CD4-positive, alpha-beta memory T cell (primary cell): ENCODE measurements around the gene ACVR1B. TPM values are rescaled to one million over a fixed set of nuclear protein-coding genes. Genes with fewer than 3 reads are reported as not detected.

Experiments used
- CTCF ChIA-PET: fragments of 350-600 bp; sonication (Branson Sonifier 250); formaldehyde crosslinking; loops from one replicate; lab custom pipeline; 2021; ENCODE audit warnings: inconsistent platforms; ENCODE audit not compliant: partially characterized antibody; lab: Charles Lee
- POLR2A ChIA-PET: fragments of 350-600 bp; sonication (Branson Sonifier 250); formaldehyde crosslinking; loops from one replicate; lab custom pipeline; 2021; ENCODE audit not compliant: partially characterized antibody; lab: Charles Lee
- DNase-seq, 5 donors: peaks; one replicate each; pipeline versions ENCODE4 v3.0.0 to v3.0.0-alpha.2; 2020 to 2022; ENCODE audit warnings: mixed read lengths in 1 of 5
- H3K27ac ChIP-seq: one replicate; pipeline ENCODE4 v1.7.0; 2013; ENCODE audit warnings: low read depth, low read length
- H3K27me3 ChIP-seq: 2 replicates; pipeline ENCODE4 v1.7.0; 2013; ENCODE audit warnings: mild to moderate bottlenecking, low read length, moderate library complexity; ENCODE audit not compliant: insufficient read depth
- H3K36me3 ChIP-seq: 2 replicates; pipeline ENCODE4 v1.7.0; 2013; ENCODE audit warnings: mild to moderate bottlenecking, low read length, moderate library complexity; ENCODE audit not compliant: insufficient read depth
- H3K4me1 ChIP-seq: 2 replicates; pipeline ENCODE4 v1.7.0; 2013; ENCODE audit warnings: mild to moderate bottlenecking, low read length, moderate library complexity; ENCODE audit not compliant: insufficient read depth
- H3K4me3 ChIP-seq, 2 donors: one replicate each; pipeline ENCODE4 v1.7.0; 2013; ENCODE audit warnings: low read length in 2 of 2, mild to moderate bottlenecking in 1 of 2
- H3K9me3 ChIP-seq, 2 donors: one replicate each; pipeline ENCODE4 v1.7.0; 2013; ENCODE audit warnings: low read length in 2 of 2, control low read depth in 1 of 2; ENCODE audit not compliant: control insufficient read depth in 1 of 2
- H3K27ac Mint-ChIP-seq, 7 donors: one replicate each; pipeline ENCODE4 v1.8.0; 2020 to 2021; ENCODE audit warnings: mixed read lengths in 7 of 7, mild to moderate bottlenecking in 6 of 7, inconsistent platforms in 3 of 7, moderate library complexity in 3 of 7
- H3K27me3 Mint-ChIP-seq, 2 donors: one replicate each; pipeline ENCODE4 v1.8.0; 2020 to 2021; ENCODE audit warnings: mixed read lengths in 2 of 2
- H3K36me3 Mint-ChIP-seq, 2 donors: one replicate each; pipeline ENCODE4 v1.8.0; 2020 to 2021; ENCODE audit warnings: mixed read lengths in 2 of 2, inconsistent platforms in 1 of 2, mild to moderate bottlenecking in 1 of 2
- H3K4me1 Mint-ChIP-seq, 4 donors: one replicate each; pipeline ENCODE4 v1.8.0; 2020 to 2021; ENCODE audit warnings: mixed read lengths in 4 of 4, mild to moderate bottlenecking in 1 of 4
- H3K4me3 Mint-ChIP-seq, 8 donors: one replicate each; pipeline ENCODE4 v1.8.0; 2020 to 2021; ENCODE audit warnings: mixed read lengths in 8 of 8, mild to moderate bottlenecking in 7 of 8, moderate library complexity in 6 of 8, inconsistent platforms in 3 of 8
- H3K9me3 Mint-ChIP-seq, 8 donors: one replicate each; pipeline ENCODE4 v1.8.0; 2020 to 2021; ENCODE audit warnings: mixed read lengths in 8 of 8, mild to moderate bottlenecking in 5 of 8, inconsistent platforms in 3 of 8, moderate library complexity in 1 of 8
- intact Hi-C: fragments of 100-400 bp; cut with micrococcal nuclease; formaldehyde crosslinking; loops from one replicate; pipeline ENCODE4 v1.15.1; 2023
- polyA plus RNA-seq, 2 donors: library from polyadenylated mRNA; unstranded; fragments of 300-500 nt; fragmentation: Illumina TruSeq; gene quantifications; one replicate each; pipeline ENCODE4 v1.2.3, GENCODE V29; 2021
- total RNA-seq, 2 experiments: library from RNA; stranded (reverse); gene quantifications; one replicate each; pipeline ENCODE4 v1.2.3, GENCODE V29; 2021

ACVR1B gene
- total RNA-seq (10 to 100 TPM; 10.8 to 12.6 TPM), polyA plus RNA-seq (1 to 10 TPM in 1 of 2 donors, under 1 TPM in 1; 0.42 to 2.5 TPM)

GRCh38 chr12:51951199-51951842 lies at the start of gene ACVR1B:
ACVR1B (plus strand) TSS chr12:51951699; CDS start chr12:51951744, 45 bp downstream.
- ChIA-PET POLR2A (interaction anchor here (0.7 to 1.5 kb wide), 5 partner anchors 20 to 131 kb away, joined by 3 to 6 read pairs (median 3); no protein-coding TSS in a partner anchor), CTCF (interaction anchor here (1.4 to 2.8 kb wide), 3 partner anchors 20 to 72 kb away, joined by 7 to 12 read pairs (median 7); no protein-coding TSS in a partner anchor)
- peaks cover 30% of the 10 kb centered on the region for H3K4me1 ChIP-seq
- no peaks in the 10 kb centered on the region for H3K36me3 ChIP-seq
- Mint-ChIP-seq H3K36me3 (peaks cover 0 to 3% of the 10 kb centered on the region in 2 donors), H3K4me3 (peak within 1 kb of the TSS; percentile 87 to 98 (median 95)), H3K27ac (peak within 1 kb of the TSS; percentile 49 to 97 (median 95)), H3K4me1 (peaks cover 29 to 52% (median 40%) of the 10 kb centered on the region in 4 donors), H3K9me3 (no peaks in the 10 kb centered on the region), H3K27me3 (peaks cover 0 to 2% of the 10 kb centered on the region in 2 donors)
- intact Hi-C loops = loop anchor here (1.0 to 5.0 kb wide), 3 partner anchors 20 to 1669 kb away; partner anchors contain the start of gene LIMA1
- peak within 1 kb of the TSS; percentile 63 for H3K27ac ChIP-seq
- peak within 1 kb of the TSS; percentile 61 to 83 for H3K4me3 ChIP-seq
- peak; percentile 88 to 92 (median 89) for DNase-seq
- H3K9me3 ChIP-seq = no peaks in the 10 kb centered on the region
- H3K27me3 ChIP-seq = no peaks in the 10 kb centered on the region

- POLR2A ChIA-PET = no interaction called here
- H3K36me3 Mint-ChIP-seq = no peaks in the 10 kb centered on the region
- H3K4me3 ChIP-seq = no peak overlapping the region
Observed at GRCh38 chr12:51901881-51902280, 49.6 kb upstream of the ACVR1B start.

GRCh38 chr12:51904951-51905470 lies 46.5 kb upstream of the ACVR1B start:
- H3K9me3 Mint-ChIP-seq = peaks cover 0 to 2% (median 0%) of the 10 kb centered on the region in 8 donors
- peaks cover 0 to 8% (median 4%) of the 10 kb centered on the region in 4 donors for H3K4me1 Mint-ChIP-seq
- no peak for DNase-seq
- no peaks in the 10 kb centered on the region for H3K36me3 ChIP-seq
- no peaks in the 10 kb centered on the region for H3K9me3 ChIP-seq
- H3K27me3 ChIP-seq = peaks cover 21% of the 10 kb centered on the region
- H3K27ac Mint-ChIP-seq = peak overlapping the region in 1 of 7 donors; percentile 14
- H3K36me3 Mint-ChIP-seq = no peaks in the 10 kb centered on the region
- no peak overlapping the region for H3K4me3 Mint-ChIP-seq
- no peaks in the 10 kb centered on the region for H3K4me1 ChIP-seq
- POLR2A ChIA-PET = no interaction called here
- no peak overlapping the region for H3K4me3 ChIP-seq
- CTCF ChIA-PET = interaction anchor here (1.2 kb wide), 1 partner anchor 11 kb away, joined by 3 read pairs; no protein-coding TSS in a partner anchor
- intact Hi-C loops = no loop called here
- no peak overlapping the region for H3K27ac ChIP-seq
- H3K27me3 Mint-ChIP-seq = peaks cover 12 to 25% of the 10 kb centered on the region in 2 donors

More at GRCh38 chr12:51901881-51902280, 49.6 kb upstream of the ACVR1B start:
- peaks cover 4% of the 10 kb centered on the region for H3K27me3 ChIP-seq
- no peaks in the 10 kb centered on the region for H3K4me1 ChIP-seq
- Mint-ChIP-seq H3K4me3 (no peak overlapping the region), H3K27ac (no peak overlapping the region), H3K4me1 (no peaks in the 10 kb centered on the region), H3K27me3 (peaks cover 4 to 10% of the 10 kb centered on the region in 2 donors), H3K9me3 (peaks cover 0 to 2% (median 0%) of the 10 kb centered on the region in 8 donors)
- H3K9me3 ChIP-seq = no peaks in the 10 kb centered on the region
- CTCF ChIA-PET = no interaction called here
- DNase-seq = no peak
- intact Hi-C loops = no loop called here
- H3K27ac ChIP-seq = no peak overlapping the region
- no peaks in the 10 kb centered on the region for H3K36me3 ChIP-seq

- no peak overlapping the region for H3K27ac ChIP-seq
- ChIA-PET POLR2A (no interaction called here), CTCF (interaction anchor here (1.2 kb wide), 1 partner anchor 11 kb away, joined by 3 read pairs; no protein-coding TSS in a partner anchor)
- Mint-ChIP-seq H3K27ac (no peak overlapping the region), H3K4me3 (no peak overlapping the region), H3K4me1 (peaks cover 0 to 8% (median 4%) of the 10 kb centered on the region in 4 donors), H3K27me3 (peaks cover 12 to 29% of the 10 kb centered on the region in 2 donors), H3K9me3 (peaks cover 0 to 2% (median 0%) of the 10 kb centered on the region in 8 donors), H3K36me3 (no peaks in the 10 kb centered on the region)
- H3K36me3 ChIP-seq = no peaks in the 10 kb centered on the region
- H3K27me3 ChIP-seq = peaks cover 21% of the 10 kb centered on the region
- H3K9me3 ChIP-seq = no peaks in the 10 kb centered on the region
- H3K4me3 ChIP-seq = no peak overlapping the region
- H3K4me1 ChIP-seq = no peaks in the 10 kb centered on the region
- no peak for DNase-seq
- intact Hi-C loops = no loop called here
Observed at GRCh38 chr12:51905471-51906429, 45.7 kb upstream of the ACVR1B start.

GRCh38 chr12:51906430-51907082 lies 44.9 kb upstream of the ACVR1B start:
- H3K4me3 ChIP-seq = no peak overlapping the region
- CTCF ChIA-PET = no interaction called here
- H3K36me3 Mint-ChIP-seq = no peaks in the 10 kb centered on the region
- H3K27ac ChIP-seq = no peak overlapping the region
- DNase-seq = no peak
- no peak overlapping the region for H3K4me3 Mint-ChIP-seq
- peaks cover 12 to 32% of the 10 kb centered on the region in 2 donors for H3K27me3 Mint-ChIP-seq
- no peaks in the 10 kb centered on the region for H3K9me3 ChIP-seq
- peaks cover 0 to 8% (median 4%) of the 10 kb centered on the region in 4 donors for H3K4me1 Mint-ChIP-seq
- no peak overlapping the region for H3K27ac Mint-ChIP-seq
- peaks cover 21% of the 10 kb centered on the region for H3K27me3 ChIP-seq
- peaks cover 0 to 2% (median 0%) of the 10 kb centered on the region in 8 donors for H3K9me3 Mint-ChIP-seq
- intact Hi-C loops = no loop called here
- POLR2A ChIA-PET = no interaction called here
- no peaks in the 10 kb centered on the region for H3K4me1 ChIP-seq
- H3K36me3 ChIP-seq = no peaks in the 10 kb centered on the region

GRCh38 chr12:51907083-51907855 lies 44.2 kb upstream of the ACVR1B start, which contains the start of gene ACVRL1:
ACVRL1 (plus strand) TSS chr12:51907504; CDS start chr12:51912475, 4,971 bp downstream.
- CTCF ChIA-PET = no interaction called here
- Histone ChIP-seq H3K9me3 (no peaks in the 10 kb centered on the region), H3K27ac (no peak within 1 kb of the TSS), H3K4me3 (no peak within 1 kb of the TSS), H3K27me3 (peaks cover 21% of the 10 kb centered on the region), H3K36me3 (no peaks in the 10 kb centered on the region), H3K4me1 (no peaks in the 10 kb centered on the region)
- no peaks in the 10 kb centered on the region for H3K36me3 Mint-ChIP-seq
- no peak within 1 kb of the TSS for H3K27ac Mint-ChIP-seq
- intact Hi-C loops = no loop called here
- no peaks in the 10 kb centered on the region for H3K9me3 Mint-ChIP-seq
- H3K27me3 Mint-ChIP-seq = peaks cover 15 to 32% of the 10 kb centered on the region in 2 donors
- peak within 1 kb of the TSS in 1 of 8 donors; percentile 22 for H3K4me3 Mint-ChIP-seq
- POLR2A ChIA-PET = no interaction called here
- no peak for DNase-seq
- peaks cover 0 to 8% (median 4%) of the 10 kb centered on the region in 4 donors for H3K4me1 Mint-ChIP-seq
